Esophagus (tissue), 2 donors: Measurements from ENCODE around the gene SMYD3. TPM values are rescaled to one million over a fixed set of nuclear protein-coding genes. Genes with fewer than 3 reads are reported as not detected.

Experiments
- H3K27ac ChIP-seq, 2 donors: one replicate each; pipeline ENCODE4 v1.5.1; 2013; ENCODE audit warnings: low read depth in 2 of 2, mild to moderate bottlenecking in 2 of 2, inconsistent platforms in 1 of 2, low read length in 1 of 2, moderate library complexity in 1 of 2
- H3K27me3 ChIP-seq, 2 donors: one replicate each; pipeline ENCODE4 v1.6.1; 2013; ENCODE audit warnings: low read length in 2 of 2, control low read depth in 1 of 2, mild to moderate bottlenecking in 1 of 2; ENCODE audit not compliant: insufficient read depth in 2 of 2, control insufficient read depth in 1 of 2
- H3K36me3 ChIP-seq, 2 donors: one replicate each; pipeline ENCODE4 v1.6.1; 2013; ENCODE audit warnings: low read length in 1 of 2; ENCODE audit not compliant: control insufficient read depth in 2 of 2, insufficient read depth in 2 of 2
- H3K4me1 ChIP-seq, 2 donors: one replicate each; pipeline ENCODE4 v1.6.1; 2013; ENCODE audit warnings: low read length in 1 of 2; ENCODE audit not compliant: control insufficient read depth in 2 of 2, insufficient read depth in 2 of 2
- H3K4me3 ChIP-seq, 2 donors: one replicate each; pipeline ENCODE4 v1.5.1; 2013; ENCODE audit warnings: low read length in 2 of 2, mild to moderate bottlenecking in 2 of 2, low read depth in 1 of 2, moderate library complexity in 1 of 2
- H3K9me3 ChIP-seq, 2 donors: one replicate each; pipeline ENCODE4 v1.6.1; 2013; ENCODE audit warnings: mild to moderate bottlenecking in 2 of 2, low read depth in 1 of 2, low read length in 1 of 2, moderate library complexity in 1 of 2; ENCODE audit not compliant: control insufficient read depth in 2 of 2, insufficient read depth in 1 of 2
- WGBS, 2 donors: extraction: QIAGEN DNeasy Blood & Tissue Kit; methylation state at CpG; one replicate each; pipeline ENCODE4 v1.1.7; 2013; 5-methylcytosine and 5-hydroxymethylcytosine counted together
- polyA plus RNA-seq, 2 donors: library from polyadenylated mRNA; stranded (reverse); fragments of 200-250 nt; gene quantifications; one replicate each; pipeline ENCODE4 v1.2.3, GENCODE V29; 2013
- donor health status: healthy with polysubstance abuse.
- donor health status: Bipolar disorder and iron deficiency.

Gene SMYD3
- polyA plus RNA-seq, 2 donors = 5.0 to 5.7 TPM

GRCh38 chr1:245763873-245764331 lies 743.2 kb downstream of the SMYD3 start:
- H3K36me3 ChIP-seq = no peaks in the 10 kb centered on the region
- no peaks in the 10 kb centered on the region for H3K4me1 ChIP-seq
- H3K4me3 ChIP-seq = no peak overlapping the region
- no peak overlapping the region for H3K27ac ChIP-seq
- H3K27me3 ChIP-seq = no peaks in the 10 kb centered on the region
- 74 to 85% methylated on average over 5 of the region's 5 CpGs for WGBS, 2 donors
- H3K9me3 ChIP-seq = no peaks in the 10 kb centered on the region

GRCh38 chr1:245762396-245762910 lies 744.6 kb downstream of the SMYD3 start:
- WGBS, 2 donors = 91 to 92% methylated on average over 19 of the region's 19 CpGs
- H3K4me3 ChIP-seq = no peak overlapping the region

GRCh38 chr1:245760301-245760700 lies 746.8 kb downstream of the SMYD3 start:
- Histone ChIP-seq H3K9me3 (no peaks in the 10 kb centered on the region), H3K4me1 (no peaks in the 10 kb centered on the region), H3K27me3 (no peaks in the 10 kb centered on the region), H3K27ac (no peak overlapping the region), H3K4me3 (no peak overlapping the region), H3K36me3 (no peaks in the 10 kb centered on the region)
- 95 to 98% methylated on average over 4 of the region's 4 CpGs for WGBS, 2 donors

More at GRCh38 chr1:245762396-245762910, 744.6 kb downstream of the SMYD3 start:
- H3K27ac ChIP-seq = no peak overlapping the region
- H3K4me1 ChIP-seq = no peaks in the 10 kb centered on the region
- no peaks in the 10 kb centered on the region for H3K27me3 ChIP-seq
- no peaks in the 10 kb centered on the region for H3K9me3 ChIP-seq
- no peaks in the 10 kb centered on the region for H3K36me3 ChIP-seq

GRCh38 chr1:245754463-245754961 lies 752.6 kb downstream of the SMYD3 start:
- H3K27ac ChIP-seq = no peak overlapping the region
- no peaks in the 10 kb centered on the region for H3K4me1 ChIP-seq
- no peaks in the 10 kb centered on the region for H3K9me3 ChIP-seq
- H3K4me3 ChIP-seq = no peak overlapping the region
- H3K27me3 ChIP-seq = no peaks in the 10 kb centered on the region
- WGBS, 2 donors = 89 to 94% methylated on average over 3 of the region's 3 CpGs
- peaks cover 0 to under 1% of the 10 kb centered on the region in 2 donors for H3K36me3 ChIP-seq

- Histone ChIP-seq H3K9me3 (no peaks in the 10 kb centered on the region), H3K27ac (no peak overlapping the region), H3K4me1 (no peaks in the 10 kb centered on the region), H3K36me3 (peaks cover 0 to 3% of the 10 kb centered on the region in 2 donors), H3K27me3 (no peaks in the 10 kb centered on the region), H3K4me3 (no peak overlapping the region)
- 95 to 97% methylated on average over 2 of the region's 2 CpGs for WGBS, 2 donors
Measured at GRCh38 chr1:245753807-245754206, 753.3 kb downstream of the SMYD3 start.

GRCh38 chr1:245752561-245752960 lies 754.5 kb downstream of the SMYD3 start:
- no peak overlapping the region for H3K27ac ChIP-seq
- no peaks in the 10 kb centered on the region for H3K9me3 ChIP-seq
- H3K4me1 ChIP-seq = no peaks in the 10 kb centered on the region
- H3K36me3 ChIP-seq = peaks cover 0 to 3% of the 10 kb centered on the region in 2 donors
- H3K27me3 ChIP-seq = no peaks in the 10 kb centered on the region
- 82 to 87% methylated on average over 3 of the region's 3 CpGs for WGBS, 2 donors
- H3K4me3 ChIP-seq = no peak overlapping the region

GRCh38 chr1:245751726-245752470 lies 755.2 kb downstream of the SMYD3 start:
- Histone ChIP-seq H3K27ac (no peak overlapping the region), H3K27me3 (no peaks in the 10 kb centered on the region), H3K9me3 (no peaks in the 10 kb centered on the region), H3K4me1 (no peaks in the 10 kb centered on the region), H3K36me3 (peaks cover 0 to 3% of the 10 kb centered on the region in 2 donors), H3K4me3 (no peak overlapping the region)
- 86 to 89% methylated on average over 12 of the region's 12 CpGs for WGBS, 2 donors

- WGBS, 2 donors = 81 to 85% methylated on average over 4 of the region's 4 CpGs
- Histone ChIP-seq H3K9me3 (no peaks in the 10 kb centered on the region), H3K36me3 (peaks cover 0 to 3% of the 10 kb centered on the region in 2 donors), H3K4me3 (no peak overlapping the region), H3K27ac (no peak overlapping the region), H3K4me1 (no peaks in the 10 kb centered on the region), H3K27me3 (no peaks in the 10 kb centered on the region)
Measured at GRCh38 chr1:245751116-245751515, 756.0 kb downstream of the SMYD3 start.

GRCh38 chr1:245750261-245750660 lies 756.8 kb downstream of the SMYD3 start:
- Histone ChIP-seq H3K27ac (no peak overlapping the region), H3K4me3 (no peak overlapping the region), H3K4me1 (no peaks in the 10 kb centered on the region), H3K36me3 (peaks cover 0 to 3% of the 10 kb centered on the region in 2 donors), H3K27me3 (no peaks in the 10 kb centered on the region), H3K9me3 (no peaks in the 10 kb centered on the region)
- WGBS, 2 donors = 75 to 81% methylated on average over 3 of the region's 3 CpGs
